Measurements from ENCODE around the gene RAB29. TPM values are rescaled to one million over a fixed set of nuclear protein-coding genes. Genes with fewer than 3 reads are reported as not detected.
"Not testable (repeated sequence)": the region's sequence is repeated elsewhere in the genome, so short reads cannot be mapped to it uniquely, and the experiment has no call there.

Gene RAB29
- 13.6 and 22.5 TPM in 2 replicates for total RNA-seq (ENCODE audit: low replicate concordance)
- long read RNA-seq, transcript RAB29-203 (5 exons, 1,157 nt): major isoform, 10 of 73 reads
- long read RNA-seq, transcript RAB29-202 (6 exons, 3,272 nt): minor isoform, 6 of 73 reads
- long read RNA-seq, transcript RAB29-201 (6 exons, 1,723 nt): minor isoform, 9 of 73 reads
- long read RNA-seq, partial matches to known transcripts: 5 of 73 reads
- long read RNA-seq, other reads (novel, unspliced or antisense): 40 of 73 reads

GRCh38 chr1:205775015-205775716, at the start of gene RAB29:
TSS of gene RAB29 (minus strand) at chr1:205775482. CDS start at chr1:205774956, 526 bp downstream.
- H3K4me1 Mint-ChIP-seq (ENCODE audit: unreplicated experiment): peaks cover 14% of the 10 kb centered on the region
- no peaks in the 10 kb centered on the region for H3K9me3 Mint-ChIP-seq
- TF ChIP-seq CTCF (conservative IDR thresholded peaks at IDR 0.05): no peak
- DNase-seq (ENCODE audit: extremely low spot score, unreplicated experiment): peak; percentile 80
- H3K36me3 Mint-ChIP-seq: no peaks in the 10 kb centered on the region
- H3K27ac Mint-ChIP-seq: peak within 1 kb of the TSS; percentile 91
- H3K4me3 Mint-ChIP-seq: peak within 1 kb of the TSS; percentile 97
- H3K27me3 Mint-ChIP-seq: peaks cover 40% of the 10 kb centered on the region

GRCh38 chr1:205824180-205824579, 48.9 kb upstream of the RAB29 start:
- peaks cover 14% of the 10 kb centered on the region for H3K4me1 Mint-ChIP-seq (ENCODE audit: unreplicated experiment)
- no peak overlapping the region for H3K27ac Mint-ChIP-seq
- TF ChIP-seq CTCF (conservative IDR thresholded peaks at IDR 0.05): no peak
- H3K9me3 Mint-ChIP-seq: peaks cover 4% of the 10 kb centered on the region
- H3K4me3 Mint-ChIP-seq: no peak overlapping the region
- peaks cover 3% of the 10 kb centered on the region for H3K27me3 Mint-ChIP-seq
- peaks cover 8% of the 10 kb centered on the region for H3K36me3 Mint-ChIP-seq
- no peak for DNase-seq (ENCODE audit: extremely low spot score, unreplicated experiment)

GRCh38 chr1:205823260-205823659, 48.0 kb upstream of the RAB29 start:
- H3K4me3 Mint-ChIP-seq; DNase-seq (ENCODE audit: extremely low spot score, unreplicated experiment); H3K9me3 Mint-ChIP-seq; H3K27me3 Mint-ChIP-seq; H3K27ac Mint-ChIP-seq; H3K36me3 Mint-ChIP-seq: not testable (repeated sequence)
- peaks cover 13% of the 10 kb centered on the region for H3K4me1 Mint-ChIP-seq (ENCODE audit: unreplicated experiment)

- TF ChIP-seq CTCF (conservative IDR thresholded peaks at IDR 0.05): no peak
- Mint-ChIP-seq H3K36me3 (peaks cover 8% of the 10 kb centered on the region), H3K4me3 (no peak overlapping the region), H3K27ac (no peak overlapping the region), H3K4me1 (ENCODE audit: unreplicated experiment) (peaks cover 11% of the 10 kb centered on the region), H3K9me3 (peaks cover 4% of the 10 kb centered on the region), H3K27me3 (peaks cover 3% of the 10 kb centered on the region)
- no peak for DNase-seq (ENCODE audit: extremely low spot score, unreplicated experiment)
Measured at GRCh38 chr1:205822397-205822796, 47.1 kb upstream of the RAB29 start.

- Mint-ChIP-seq H3K36me3 (peaks cover 3% of the 10 kb centered on the region), H3K27ac (no peak overlapping the region), H3K27me3 (no peaks in the 10 kb centered on the region), H3K4me1 (ENCODE audit: unreplicated experiment) (peaks cover 8% of the 10 kb centered on the region), H3K4me3 (no peak overlapping the region), H3K9me3 (no peaks in the 10 kb centered on the region)
- DNase-seq (ENCODE audit: extremely low spot score, unreplicated experiment): no peak
- TF ChIP-seq CTCF (conservative IDR thresholded peaks at IDR 0.05): no peak
Measured at GRCh38 chr1:205817988-205818387, 42.7 kb upstream of the RAB29 start.

GRCh38 chr1:205817364-205817763, 42.1 kb upstream of the RAB29 start:
- Mint-ChIP-seq H3K4me3 (no peak overlapping the region), H3K27me3 (no peaks in the 10 kb centered on the region), H3K9me3 (no peaks in the 10 kb centered on the region), H3K36me3 (no peaks in the 10 kb centered on the region), H3K4me1 (ENCODE audit: unreplicated experiment) (peaks cover 10% of the 10 kb centered on the region), H3K27ac (no peak overlapping the region)
- TF ChIP-seq CTCF (conservative IDR thresholded peaks at IDR 0.05): no peak
- no peak for DNase-seq (ENCODE audit: extremely low spot score, unreplicated experiment)

Data from type B pancreatic cell (in vitro differentiated cells).